Activated CD4-positive, CD25-positive, alpha-beta regulatory T cell treated with anti-CD3 and anti-CD28 coated beads, Interleukin-2, amount 50 U/mL, for 24 hours (primary cell): ENCODE results near the gene CDHR1.

Experiments used
- ATAC-seq, 2 donors: fragments of 150-1000 bp; cut with Tn5 transposase; one replicate each; pipeline ENCODE4 v1.10.0; 2021; ENCODE audit warnings: mild to moderate bottlenecking in 1 of 2, moderate library complexity in 1 of 2

The CDHR1 gene

DNA sequence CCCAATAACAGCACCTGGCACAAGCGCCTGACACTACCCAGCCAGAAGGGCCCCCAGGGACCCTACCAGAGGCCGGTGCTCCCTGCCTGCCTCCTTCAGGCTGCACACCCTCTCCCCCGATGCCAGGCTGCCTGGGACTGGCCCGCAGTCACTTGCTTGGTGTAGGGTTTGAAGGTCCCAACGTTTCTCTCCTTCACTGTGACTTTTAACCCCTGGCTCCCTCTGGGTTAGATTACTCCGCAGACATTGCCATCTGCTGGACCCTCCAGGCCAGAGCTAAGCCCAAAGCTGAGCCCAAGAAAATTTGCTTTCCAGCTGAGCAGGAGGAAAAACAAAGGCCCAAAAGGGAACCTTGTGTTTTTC, 6.9 kb downstream of the CDHR1 start:
- ATAC-seq: no peak

DNA sequence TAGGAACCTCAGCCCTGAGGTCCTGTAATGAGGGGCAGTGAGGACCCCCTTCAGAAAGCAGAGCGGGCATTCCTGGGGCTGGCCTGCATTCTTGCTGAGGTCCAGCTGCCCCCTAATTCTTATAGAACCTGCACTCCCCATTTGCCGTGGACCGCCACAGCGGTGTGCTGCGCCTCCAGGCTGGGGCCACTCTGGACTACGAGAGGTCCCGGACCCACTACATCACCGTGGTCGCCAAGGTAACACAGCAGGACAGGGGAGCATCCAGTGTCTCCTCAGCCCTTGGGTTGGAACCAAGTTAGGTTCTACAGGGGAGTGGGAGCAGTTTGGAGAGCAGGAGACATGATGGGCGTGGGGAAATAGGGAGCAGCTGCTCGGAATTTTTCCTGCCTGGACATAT, 7.3 kb downstream of the CDHR1 start:
- ATAC-seq: no peak

- no peak for ATAC-seq
These were observed 8.0 kb downstream of the CDHR1 start for GRCh38 chr10:84202349-84202748.

DNA sequence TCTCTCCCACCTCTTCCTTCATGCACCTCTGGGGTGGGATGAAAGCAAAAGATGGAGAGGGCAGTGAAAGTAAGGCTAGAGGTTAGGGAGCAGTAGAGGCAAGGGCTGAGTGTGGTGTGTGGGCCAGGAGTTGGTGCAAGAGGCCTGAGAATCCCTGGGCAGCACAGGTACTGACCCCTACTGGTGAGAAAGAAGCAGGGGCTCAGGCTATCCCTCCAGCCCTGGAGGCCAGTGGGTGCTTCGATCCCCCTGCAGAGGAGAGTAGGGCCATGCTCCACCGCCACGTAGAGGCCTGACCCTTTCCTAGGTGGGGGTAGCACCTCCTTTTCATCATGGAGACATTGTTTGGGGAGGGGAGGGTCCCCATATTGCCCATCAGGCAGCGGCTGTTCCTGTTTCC, 9.8 kb downstream of the CDHR1 start:
- ATAC-seq: no peak

DNA sequence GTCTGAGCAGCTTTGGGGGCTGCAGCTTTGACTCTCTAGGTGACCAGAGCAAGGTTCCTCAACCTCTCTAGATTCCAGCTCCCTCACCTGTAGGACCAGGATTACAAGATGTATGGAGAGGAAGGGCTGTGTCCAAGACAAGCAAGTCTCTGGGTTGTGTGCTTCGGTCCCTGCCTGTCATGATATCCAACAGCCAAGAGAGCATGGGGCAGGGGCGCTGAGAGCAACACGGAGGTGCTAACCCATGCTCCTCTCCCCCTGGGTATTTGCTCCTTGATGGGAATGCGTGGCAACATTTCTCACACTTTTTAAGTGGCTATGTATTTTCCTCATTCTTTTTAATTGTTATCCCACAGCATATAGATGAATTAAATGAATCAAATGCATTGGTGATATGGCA, 10.3 kb downstream of the CDHR1 start:
- no peak for ATAC-seq

DNA sequence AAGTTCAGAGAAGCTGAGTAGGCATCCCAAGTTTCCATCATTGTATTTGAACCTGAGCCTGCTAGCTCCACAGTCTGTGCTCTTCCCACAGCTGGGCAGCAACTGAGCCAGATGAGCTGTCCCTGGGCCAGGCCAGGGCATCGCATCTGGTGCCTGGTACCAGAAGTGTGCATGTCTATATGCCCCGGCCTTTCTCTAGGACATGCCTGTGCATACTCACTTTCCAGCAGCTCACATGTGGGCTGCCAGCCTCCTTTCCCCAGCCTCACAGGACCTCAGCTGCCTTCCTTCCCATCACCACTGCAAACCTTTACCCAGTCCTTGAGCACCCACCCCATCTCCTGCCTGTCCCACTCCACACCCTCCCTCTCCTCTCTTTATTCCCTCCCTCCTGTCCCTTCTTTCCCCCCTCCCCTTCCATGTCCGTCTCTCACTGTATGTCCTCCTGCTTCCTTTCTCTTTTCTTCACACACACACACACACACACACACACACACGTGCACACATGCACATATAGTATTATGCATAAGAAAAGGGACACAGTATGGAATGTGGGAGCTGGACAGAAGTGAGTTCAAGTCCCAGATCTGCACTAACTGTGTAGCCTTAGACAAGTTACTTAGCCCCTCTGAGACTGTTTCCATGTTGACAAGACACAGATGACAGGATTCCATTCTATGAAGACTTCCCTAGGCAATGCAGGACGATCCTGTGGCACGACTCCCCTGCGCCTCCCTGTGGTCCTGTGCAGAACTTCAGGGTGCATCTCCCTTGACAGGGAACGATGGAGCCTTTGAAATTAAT, 10.9 kb downstream of the CDHR1 start:
- ATAC-seq: peak; percentile 32 to 43

DNA sequence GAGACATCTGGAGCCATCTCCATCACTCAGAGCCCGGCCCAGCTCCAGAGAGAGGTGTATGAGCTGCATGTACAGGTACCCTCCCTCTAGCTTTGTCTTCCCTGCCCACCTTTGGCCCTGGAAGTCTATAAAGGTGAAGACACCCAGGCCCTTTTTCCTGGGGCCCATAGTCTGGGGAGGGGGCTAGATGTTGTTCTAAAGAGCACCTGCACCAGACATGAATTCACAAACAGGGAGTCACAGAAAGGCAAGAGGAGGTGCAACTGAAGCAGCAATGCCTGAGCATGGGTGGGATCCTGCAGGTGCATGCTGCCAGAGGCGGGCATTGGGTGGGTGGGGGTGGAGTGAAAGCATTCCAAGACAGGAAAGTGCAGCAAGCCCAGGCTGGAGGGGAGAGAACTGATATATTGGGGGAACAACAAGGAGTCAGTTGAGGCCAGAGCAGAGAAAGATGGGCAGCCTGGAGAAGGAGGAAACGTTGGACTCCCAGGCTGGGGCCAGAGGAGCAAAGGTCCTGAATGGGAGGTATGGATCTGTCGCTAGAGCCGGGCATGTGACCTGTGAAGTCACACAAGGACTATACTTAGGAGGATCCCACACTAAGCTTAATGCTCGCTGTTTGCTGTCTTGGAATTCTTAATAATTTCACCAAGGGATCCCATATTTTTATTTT, 11.7 kb downstream of the CDHR1 start:
- ATAC-seq: no peak

- ATAC-seq: no peak
These were observed 13.7 kb downstream of the CDHR1 start for GRCh38 chr10:84208023-84208422.

DNA sequence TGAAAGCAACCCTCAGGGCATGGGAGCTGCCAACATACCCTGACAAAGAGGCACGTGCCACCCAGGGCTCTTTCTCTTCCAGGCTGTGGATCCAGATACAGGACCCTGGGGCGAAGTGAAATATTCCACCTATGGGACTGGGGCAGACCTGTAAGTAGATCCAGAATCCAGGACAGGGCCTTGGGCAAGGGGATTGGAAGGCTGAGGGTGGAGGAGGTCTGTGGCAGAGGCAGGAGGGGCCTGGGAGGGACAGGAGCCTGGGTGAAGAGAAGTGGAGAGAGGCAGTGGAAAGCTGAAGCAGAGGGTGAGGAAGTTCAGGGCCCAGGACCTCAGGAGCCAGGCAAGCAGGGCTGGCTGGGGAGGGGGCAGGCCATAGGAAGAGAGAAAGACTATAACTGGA, 17.2 kb downstream of the CDHR1 start:
- ATAC-seq: no peak

DNA sequence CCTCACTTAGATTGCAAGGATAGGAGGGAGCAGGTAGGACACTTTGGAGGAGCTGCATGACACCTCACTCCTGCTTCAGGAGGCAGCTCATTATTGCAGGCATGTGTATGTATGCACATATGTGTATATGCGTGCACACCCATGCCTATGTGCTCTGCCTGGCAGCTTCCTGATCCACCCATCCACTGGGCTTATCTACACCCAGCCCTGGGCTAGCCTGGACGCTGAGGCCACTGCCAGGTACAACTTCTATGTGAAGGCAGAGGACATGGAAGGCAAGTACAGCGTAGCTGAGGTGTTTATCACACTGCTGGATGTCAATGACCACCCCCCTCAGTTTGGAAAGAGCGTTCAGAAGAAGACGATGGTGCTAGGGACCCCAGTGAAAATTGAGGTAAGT, 17.7 kb downstream of the CDHR1 start:
- no peak for ATAC-seq

DNA sequence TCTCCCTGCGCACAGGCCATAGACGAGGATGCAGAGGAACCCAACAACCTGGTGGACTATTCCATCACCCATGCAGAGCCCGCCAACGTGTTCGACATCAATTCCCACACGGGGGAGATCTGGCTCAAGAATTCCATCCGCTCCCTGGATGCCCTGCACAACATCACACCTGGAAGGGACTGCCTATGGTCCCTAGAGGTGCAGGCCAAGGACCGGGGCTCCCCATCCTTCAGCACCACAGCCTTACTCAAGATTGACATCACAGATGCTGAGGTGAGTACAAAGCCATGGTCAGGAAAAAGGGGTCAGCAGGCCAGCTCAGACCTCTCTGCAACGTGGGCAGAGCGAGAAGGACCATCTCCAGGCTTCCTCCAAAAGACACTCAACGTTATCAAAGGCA, 18.7 kb downstream of the CDHR1 start:
- ATAC-seq: no peak

DNA sequence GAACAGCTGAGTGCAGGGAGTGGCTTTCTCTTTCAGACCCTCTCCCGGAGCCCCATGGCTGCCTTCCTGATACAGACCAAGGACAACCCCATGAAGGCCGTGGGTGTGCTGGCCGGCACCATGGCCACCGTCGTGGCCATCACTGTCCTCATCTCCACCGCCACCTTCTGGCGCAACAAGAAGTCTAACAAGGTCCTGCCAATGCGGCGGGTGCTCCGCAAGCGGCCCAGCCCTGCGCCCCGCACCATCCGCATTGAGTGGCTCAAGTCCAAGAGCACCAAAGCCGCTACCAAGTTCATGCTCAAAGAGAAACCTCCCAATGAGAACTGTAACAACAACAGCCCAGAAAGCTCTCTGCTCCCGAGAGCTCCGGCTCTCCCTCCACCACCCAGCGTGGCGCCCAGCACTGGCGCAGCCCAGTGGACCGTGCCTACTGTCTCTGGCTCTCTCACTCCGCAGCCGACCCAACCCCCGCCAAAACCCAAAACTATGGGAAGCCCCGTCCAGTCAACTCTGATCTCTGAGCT, 19.8 kb downstream of the CDHR1 start:
- ATAC-seq: no peak

GRCh38 chr10:84214612-84215235, 20.4 kb downstream of the CDHR1 start:
- peak in 1 of 2 donors; percentile 27 for ATAC-seq

DNA sequence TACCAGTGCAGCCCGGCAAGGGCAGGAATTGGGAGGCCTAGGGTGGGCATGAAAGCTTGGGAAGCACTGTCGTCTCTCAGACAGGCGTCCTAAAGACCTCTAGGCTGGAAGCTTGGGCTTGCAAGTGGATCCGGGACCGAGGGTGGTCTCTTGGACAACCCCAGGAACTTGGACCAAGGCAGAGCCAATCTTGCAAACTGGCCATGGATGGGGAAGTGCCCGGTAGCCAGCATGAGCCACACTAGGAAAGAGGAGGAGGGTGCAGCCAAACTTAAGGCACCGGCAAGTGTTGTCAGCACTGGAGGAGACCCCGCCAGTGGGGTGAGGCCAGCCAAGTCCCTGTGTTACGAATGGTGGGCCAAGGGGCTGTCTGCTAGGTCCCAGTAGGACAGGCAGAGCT, 22.5 kb downstream of the CDHR1 start:
- no peak for ATAC-seq

DNA sequence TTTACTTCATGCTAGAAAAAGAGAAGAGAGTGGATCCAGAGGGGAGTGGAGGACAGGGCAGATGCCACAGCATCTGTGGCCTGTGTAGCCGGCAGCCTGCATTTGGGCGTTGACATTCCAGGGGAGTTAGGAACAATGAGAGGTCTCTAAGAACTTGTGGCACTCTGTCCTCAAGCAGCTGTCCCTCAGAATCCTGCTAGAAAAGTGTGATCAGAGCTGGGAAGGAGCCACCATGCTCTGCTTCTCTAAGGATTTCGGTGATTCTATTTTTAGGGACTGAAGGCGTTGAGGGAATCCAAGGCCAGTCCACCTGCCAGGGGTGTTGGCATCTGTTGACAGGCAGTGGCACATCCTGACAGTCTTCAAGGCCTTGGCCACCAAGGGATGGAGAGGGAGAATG, 23.4 kb downstream of the CDHR1 start:
- no peak for ATAC-seq

DNA sequence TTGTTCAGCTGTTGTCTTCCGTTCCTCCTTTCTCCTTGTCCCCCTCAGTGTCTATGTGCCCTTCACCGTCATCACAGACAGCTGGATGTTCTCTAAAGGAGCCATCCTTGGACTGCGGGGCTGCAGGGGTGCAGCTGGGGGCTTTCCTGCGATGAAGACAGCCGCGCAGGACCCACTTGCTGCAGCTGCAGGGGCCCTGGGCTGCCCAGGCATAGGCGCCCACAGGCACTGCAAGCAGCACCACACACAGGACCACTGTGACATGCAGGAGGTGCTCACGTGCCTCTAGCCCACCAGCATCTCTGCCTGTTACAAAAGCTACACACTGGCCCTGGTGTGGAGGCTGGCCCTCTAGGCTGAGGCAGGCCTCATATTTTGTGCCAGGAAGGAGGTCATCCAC, 27.6 kb downstream of the CDHR1 start:
- no peak for ATAC-seq

GRCh38 chr10:84224411-84225028, 30.2 kb downstream of the CDHR1 start:
- no peak for ATAC-seq

DNA sequence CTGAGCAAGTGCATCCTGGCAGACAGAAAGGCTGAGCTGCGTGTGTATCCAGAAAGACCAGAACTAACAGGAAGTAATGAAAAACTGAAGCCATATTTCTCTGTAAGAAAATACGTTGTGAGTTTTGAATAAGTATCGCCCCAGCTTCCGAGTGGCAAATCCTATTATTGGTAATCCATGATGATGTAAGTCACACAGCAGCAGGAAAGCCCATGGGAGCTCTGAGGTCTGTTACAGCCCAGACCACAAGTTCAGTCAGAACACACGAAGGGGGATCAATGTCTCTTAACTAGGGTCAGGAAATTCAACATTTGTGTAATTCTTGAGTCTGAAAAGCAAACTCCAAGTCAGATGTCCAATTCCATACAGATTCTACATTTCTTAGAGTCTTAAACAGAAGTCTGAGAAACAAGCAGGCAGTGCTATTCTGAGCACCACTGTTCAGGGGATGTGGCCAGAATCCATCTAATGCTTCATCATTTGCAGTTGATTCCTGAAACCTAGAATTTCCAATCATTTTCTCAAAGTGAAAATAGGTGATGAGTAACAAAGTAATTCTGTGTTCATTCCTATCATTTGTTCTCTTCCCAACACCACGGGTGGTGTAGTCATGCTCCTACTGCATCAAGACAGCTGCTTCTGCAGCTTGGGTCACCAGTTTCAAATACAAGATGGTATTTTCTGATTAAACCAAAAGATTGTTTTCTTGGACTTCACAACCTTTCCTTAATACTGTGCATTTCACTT, 31.3 kb downstream of the CDHR1 start, which contains the start of gene LRIT2:
LRIT2 (minus strand) TSS at position 118 of the 747 bp plus-strand sequence; CDS start at position 94, 24 bp downstream.
- ATAC-seq: no peak

DNA sequence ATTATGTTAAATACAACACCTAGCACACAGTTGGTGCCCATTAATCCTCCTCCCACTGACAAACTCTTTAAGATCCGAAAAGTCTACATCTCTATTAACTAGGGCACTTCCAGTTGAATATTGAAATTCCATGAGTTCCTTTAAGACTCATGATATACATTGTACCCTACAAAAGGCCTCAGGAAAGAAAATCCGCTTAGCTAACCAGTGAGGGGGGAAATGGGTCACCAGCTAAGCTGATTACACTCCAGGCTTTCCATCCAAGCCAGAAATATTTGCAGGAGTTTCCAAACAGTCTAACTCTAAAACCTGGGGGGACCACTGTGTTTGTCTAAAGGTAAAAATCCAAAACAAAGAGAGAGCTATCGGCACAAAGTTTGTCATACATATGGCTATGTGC, 32.3 kb downstream of the CDHR1 start:
- no peak for ATAC-seq

DNA sequence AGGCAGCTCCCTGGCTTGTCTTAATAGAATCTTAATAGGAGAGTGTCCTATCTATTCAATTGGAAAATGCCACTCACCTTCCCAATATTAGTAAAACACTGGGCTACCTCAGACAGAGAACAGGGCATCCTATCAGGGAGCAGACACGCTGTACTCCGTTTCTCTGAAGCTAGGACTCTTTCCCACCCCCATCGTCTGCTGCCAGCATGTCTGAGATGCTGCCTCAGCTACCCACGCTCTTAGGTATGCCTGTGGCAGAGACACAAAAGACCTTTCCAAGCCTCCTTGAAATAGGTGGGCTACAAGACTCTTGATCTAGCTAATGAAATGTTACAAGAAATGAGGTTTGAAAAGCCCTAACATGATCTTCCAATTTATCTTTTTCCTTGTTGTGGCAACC, 33.5 kb downstream of the CDHR1 start:
- no peak for ATAC-seq

- ATAC-seq: no peak
These were observed 36.0 kb downstream of the CDHR1 start for GRCh38 chr10:84230359-84230758.

DNA sequence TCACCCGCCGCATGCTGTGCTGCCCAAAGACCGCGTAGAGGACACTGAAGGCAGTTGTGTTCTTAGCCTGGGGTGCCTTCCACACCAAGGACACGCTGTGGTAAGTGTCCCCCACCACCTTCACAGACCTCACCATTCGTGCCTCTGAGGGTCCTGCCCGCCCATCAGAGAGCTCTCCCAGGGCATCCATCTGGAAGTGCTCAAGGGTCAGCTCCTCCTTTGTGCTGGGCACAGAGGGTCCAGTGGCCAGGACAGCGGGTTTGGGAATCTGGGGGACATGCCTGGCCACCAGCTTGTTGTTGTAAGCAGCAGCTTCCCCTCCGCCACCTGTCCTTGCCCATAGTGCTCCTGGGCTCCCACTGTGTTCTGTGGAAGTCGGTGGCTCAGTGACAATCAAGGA, 38.0 kb downstream of the CDHR1 start:
- no peak for ATAC-seq

GRCh38 chr10:84233940-84234339, 39.6 kb downstream of the CDHR1 start:
- no peak for ATAC-seq
